Naive B cell (primary cell): ENCODE results near the gene PKP1. TPM values are rescaled to one million over a fixed set of nuclear protein-coding genes. Genes with fewer than 3 reads are reported as not detected.

ENCODE experiments used
- ATAC-seq, 2 donors: fragments of 150-1000 bp; cut with Tn5 transposase; 2 replicates each; pipeline ENCODE4 v1.10.0; 2021; ENCODE audit warnings: low read depth in 2 of 2, mild to moderate bottlenecking in 2 of 2, moderate library complexity in 2 of 2
- DNase-seq: peaks from one replicate; pipeline ENCODE4 v3.0.0; 2022
- H3K27ac Mint-ChIP-seq, 6 donors: one replicate each; pipeline ENCODE4 v1.8.0; 2020 to 2022; ENCODE audit warnings: mild to moderate bottlenecking in 6 of 6, mixed read lengths in 6 of 6, moderate library complexity in 5 of 6, inconsistent platforms in 2 of 6
- H3K27me3 Mint-ChIP-seq, 3 donors: one replicate each; pipeline ENCODE4 v1.8.0; 2021 to 2022; ENCODE audit warnings: mixed read lengths in 3 of 3, mild to moderate bottlenecking in 1 of 3
- H3K36me3 Mint-ChIP-seq, 2 donors: one replicate each; pipeline ENCODE4 v1.8.0; 2020 to 2022; ENCODE audit warnings: mixed read lengths in 2 of 2, inconsistent platforms in 1 of 2, mild to moderate bottlenecking in 1 of 2
- H3K4me1 Mint-ChIP-seq, 3 donors: one replicate each; pipeline ENCODE4 v1.8.0; 2020 to 2022; ENCODE audit warnings: mixed read lengths in 3 of 3, inconsistent platforms in 1 of 3, mild to moderate bottlenecking in 1 of 3, moderate library complexity in 1 of 3
- H3K4me3 Mint-ChIP-seq, 8 donors: one replicate each; pipeline ENCODE4 v1.8.0; 2020 to 2022; ENCODE audit warnings: mild to moderate bottlenecking in 8 of 8, mixed read lengths in 8 of 8, moderate library complexity in 8 of 8, inconsistent platforms in 2 of 8
- H3K9me3 Mint-ChIP-seq, 7 donors: one replicate each; pipeline ENCODE4 v1.8.0; 2020 to 2022; ENCODE audit warnings: mixed read lengths in 7 of 7, mild to moderate bottlenecking in 5 of 7, inconsistent platforms in 2 of 7, moderate library complexity in 1 of 7
- polyA plus RNA-seq, 6 donors: library from polyadenylated mRNA; unstranded; fragments of 300-500 nt; fragmentation: Illumina TruSeq; gene quantifications; one replicate each; pipeline ENCODE4 v1.2.3, GENCODE V29; 2021; ENCODE audit warnings: low read depth in 6 of 6

PKP1 gene
- polyA plus RNA-seq, 6 donors from 2014 or later = not detected

DNA sequence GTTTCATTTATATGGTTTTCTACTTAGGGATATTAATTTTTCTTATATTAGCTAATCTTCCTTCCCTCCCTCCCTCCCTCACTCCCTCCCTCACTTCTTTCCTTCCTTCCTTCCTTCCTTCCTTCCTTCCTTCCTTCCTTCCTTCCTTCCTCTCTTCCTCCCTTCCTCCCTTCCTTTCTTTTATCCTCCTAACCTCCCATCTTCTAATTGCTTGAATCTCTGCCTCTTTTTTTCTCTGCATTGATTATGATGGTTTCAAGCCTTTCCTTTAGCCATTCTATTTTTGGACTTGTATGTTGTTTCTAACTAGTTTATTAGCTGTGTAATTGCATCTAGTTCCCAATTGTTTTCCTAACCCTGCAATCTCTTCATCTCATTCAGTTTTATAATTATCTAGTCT, 17.0 kb upstream of the PKP1 start:
- peaks cover 49 to 68% (median 54%) of the 10 kb centered on the region in 3 donors for H3K27me3 Mint-ChIP-seq
- H3K36me3 Mint-ChIP-seq = no peaks in the 10 kb centered on the region
- no peak for DNase-seq
- no peaks in the 10 kb centered on the region for H3K9me3 Mint-ChIP-seq
- no peaks in the 10 kb centered on the region for H3K4me1 Mint-ChIP-seq
- peak overlapping the region in 1 of 6 donors; percentile 91 for H3K27ac Mint-ChIP-seq
- H3K4me3 Mint-ChIP-seq = no peak overlapping the region
- ATAC-seq = no peak

DNA sequence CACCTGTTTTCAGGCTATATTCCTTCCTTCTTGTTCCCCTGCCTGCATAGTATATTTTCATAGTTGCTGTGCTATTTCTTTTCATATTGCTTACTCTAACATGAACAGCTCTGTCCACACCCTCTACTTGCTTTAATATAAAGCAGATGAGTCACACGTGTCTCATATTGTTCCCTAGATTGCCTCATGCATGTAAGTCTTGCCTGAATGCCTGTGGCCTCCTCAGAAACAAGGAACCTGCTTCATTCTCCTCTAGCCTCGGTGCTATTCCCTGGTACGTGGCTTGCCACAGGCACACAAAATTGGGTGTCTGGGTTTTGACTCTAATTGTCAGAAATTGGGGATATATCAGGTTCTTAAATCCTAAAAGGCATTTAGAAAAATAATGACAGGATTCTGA, 16.5 kb upstream of the PKP1 start:
- H3K36me3 Mint-ChIP-seq = no peaks in the 10 kb centered on the region
- H3K27me3 Mint-ChIP-seq = peaks cover 45 to 63% (median 49%) of the 10 kb centered on the region in 3 donors
- DNase-seq (no peak), ATAC-seq (no peak)
- H3K4me1 Mint-ChIP-seq = no peaks in the 10 kb centered on the region
- H3K9me3 Mint-ChIP-seq = no peaks in the 10 kb centered on the region
- peak overlapping the region in 1 of 6 donors; percentile 48 for H3K27ac Mint-ChIP-seq
- H3K4me3 Mint-ChIP-seq = no peak overlapping the region

DNA sequence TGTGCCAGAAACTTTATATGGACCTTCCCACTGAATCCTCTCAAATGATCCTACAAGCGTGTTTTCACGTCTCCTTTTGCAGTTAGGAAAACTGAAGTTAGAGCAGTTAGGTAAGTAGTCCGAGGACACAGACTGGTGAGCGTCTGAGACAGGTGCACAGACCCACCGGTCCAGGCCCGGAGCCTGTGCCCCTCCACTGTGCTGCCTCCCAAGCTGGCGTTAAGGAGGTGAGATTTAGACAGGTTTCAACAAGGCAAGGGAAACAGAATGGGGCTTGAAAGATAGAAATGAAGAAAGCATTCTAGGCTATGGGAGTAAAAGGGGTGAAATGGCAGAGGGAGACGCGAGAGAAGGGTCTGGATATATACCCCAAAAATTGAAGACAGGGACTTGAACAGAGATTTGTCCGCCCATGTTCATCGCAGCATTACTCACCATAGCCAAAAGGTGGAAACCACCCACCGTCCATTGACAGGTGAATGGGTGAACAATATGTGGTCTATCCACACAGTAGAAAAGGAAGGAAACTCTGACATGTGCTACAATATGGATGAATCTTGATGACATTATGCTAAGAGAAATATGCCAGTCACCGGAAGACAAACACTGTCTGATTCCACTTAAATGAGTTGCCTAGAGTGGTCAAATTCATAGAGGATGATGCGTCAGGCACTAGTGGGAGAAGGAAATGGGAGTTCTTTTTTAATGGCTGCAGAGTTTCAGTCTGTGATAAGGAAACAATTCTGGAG, 15.7 kb upstream of the PKP1 start:
- Mint-ChIP-seq H3K9me3 (no peaks in the 10 kb centered on the region), H3K36me3 (no peaks in the 10 kb centered on the region), H3K4me1 (no peaks in the 10 kb centered on the region), H3K4me3 (no peak overlapping the region), H3K27ac (no peak overlapping the region), H3K27me3 (peaks cover 44 to 62% (median 48%) of the 10 kb centered on the region in 3 donors)
- ATAC-seq (no peak), DNase-seq (no peak)

GRCh38 chr1:201268604-201269151, 14.6 kb upstream of the PKP1 start:
- no peak overlapping the region for H3K27ac Mint-ChIP-seq
- no peaks in the 10 kb centered on the region for H3K36me3 Mint-ChIP-seq
- H3K4me3 Mint-ChIP-seq = no peak overlapping the region
- ATAC-seq (no peak), DNase-seq (no peak)
- peaks cover 35 to 55% (median 50%) of the 10 kb centered on the region in 3 donors for H3K27me3 Mint-ChIP-seq
- H3K9me3 Mint-ChIP-seq = no peaks in the 10 kb centered on the region
- no peaks in the 10 kb centered on the region for H3K4me1 Mint-ChIP-seq

DNA sequence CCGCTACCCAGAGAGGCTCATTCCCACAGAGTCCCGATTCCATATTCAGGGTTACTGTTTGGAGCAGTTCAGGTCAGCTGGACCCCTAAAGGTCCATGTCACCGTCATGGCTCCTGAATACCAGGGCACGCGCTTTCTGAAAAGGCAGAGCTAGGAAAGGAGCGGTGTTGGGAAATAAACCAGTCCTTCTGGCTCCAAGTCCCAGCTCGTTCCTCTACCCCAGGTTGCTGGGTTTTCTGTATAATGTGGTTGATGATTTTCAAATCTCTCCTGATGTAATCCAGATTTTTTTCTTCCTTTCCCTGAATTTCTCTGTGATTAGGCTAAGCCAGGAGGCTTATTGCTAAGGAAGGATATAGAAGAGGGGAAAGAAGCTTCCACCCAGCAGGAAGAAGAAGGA, 14.0 kb upstream of the PKP1 start:
- Mint-ChIP-seq H3K36me3 (no peaks in the 10 kb centered on the region), H3K27ac (no peak overlapping the region), H3K27me3 (peaks cover 35 to 53% (median 50%) of the 10 kb centered on the region in 3 donors), H3K9me3 (no peaks in the 10 kb centered on the region), H3K4me1 (no peaks in the 10 kb centered on the region), H3K4me3 (no peak overlapping the region)
- no peak for ATAC-seq
- DNase-seq = no peak

DNA sequence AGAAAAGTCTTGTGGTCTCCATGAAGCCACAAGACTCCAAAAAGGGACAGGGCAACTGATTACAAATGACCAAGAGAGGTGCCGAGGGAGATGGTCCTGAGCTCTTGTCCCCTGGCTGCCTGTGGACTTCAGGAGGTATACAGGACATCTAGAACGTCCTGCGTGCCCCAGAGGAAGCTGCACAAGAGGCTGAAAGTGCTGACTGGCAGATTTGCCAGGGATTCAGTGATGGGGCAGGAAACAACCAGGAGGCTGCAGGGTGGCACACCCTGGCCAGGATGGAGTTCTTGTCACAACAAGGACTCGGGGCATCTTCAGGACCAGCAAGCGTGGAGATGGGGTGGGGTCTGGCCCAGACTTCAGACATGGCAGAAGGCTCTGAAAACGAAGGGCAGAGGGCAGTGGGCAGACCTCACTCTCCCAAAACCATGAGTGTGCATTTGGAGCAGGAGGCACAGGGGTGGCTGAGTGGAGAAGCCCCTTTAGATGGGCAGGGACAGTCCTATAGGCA, 13.4 kb upstream of the PKP1 start:
- Mint-ChIP-seq H3K36me3 (no peaks in the 10 kb centered on the region), H3K9me3 (no peaks in the 10 kb centered on the region), H3K4me1 (no peaks in the 10 kb centered on the region), H3K4me3 (no peak overlapping the region), H3K27me3 (peaks cover 35 to 52% (median 45%) of the 10 kb centered on the region in 3 donors), H3K27ac (no peak overlapping the region)
- ATAC-seq (no peak), DNase-seq (no peak)

DNA sequence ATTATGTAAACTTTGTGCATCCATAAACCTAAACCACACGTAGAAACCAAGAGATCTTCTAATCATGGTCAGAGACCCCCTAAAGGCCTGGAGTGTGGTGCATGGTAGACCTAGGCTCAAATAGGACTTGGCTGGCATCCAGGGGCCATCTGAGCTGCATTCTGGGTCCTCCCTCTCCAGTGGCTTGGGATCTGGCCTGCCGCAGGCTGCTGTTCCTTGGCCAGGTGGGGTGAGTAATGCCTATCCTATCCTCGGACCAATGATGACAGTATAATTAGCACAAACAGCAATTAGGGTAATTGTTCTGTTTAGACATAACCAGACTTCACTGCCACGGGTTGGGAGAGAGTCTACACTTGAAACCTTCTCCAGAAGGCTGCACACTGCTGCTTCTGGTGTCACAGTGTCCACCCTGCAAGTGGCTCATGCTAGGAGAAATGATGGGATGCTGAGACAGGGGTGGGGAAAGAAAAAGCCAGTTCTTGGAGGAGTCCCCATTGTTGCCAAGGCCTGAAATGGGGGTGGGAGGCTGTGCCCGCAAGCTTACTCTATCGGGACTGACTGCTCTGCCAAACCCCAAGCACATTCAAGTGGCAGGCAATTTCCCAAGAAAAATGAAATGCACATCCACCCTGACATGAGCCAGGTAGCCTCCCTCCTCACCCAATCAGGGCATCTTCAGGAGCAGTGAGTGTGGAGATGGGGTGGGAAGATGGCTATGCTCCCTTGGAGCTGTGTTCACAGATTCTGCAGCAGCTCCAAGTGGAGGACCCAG, 12.5 kb upstream of the PKP1 start:
- DNase-seq (no peak), ATAC-seq (no peak)
- no peak overlapping the region for H3K4me3 Mint-ChIP-seq
- H3K27ac Mint-ChIP-seq = peak overlapping the region in 1 of 6 donors; percentile 76
- peaks cover 35 to 47% (median 43%) of the 10 kb centered on the region in 3 donors for H3K27me3 Mint-ChIP-seq
- H3K9me3 Mint-ChIP-seq = no peaks in the 10 kb centered on the region
- H3K4me1 Mint-ChIP-seq = no peaks in the 10 kb centered on the region
- H3K36me3 Mint-ChIP-seq = no peaks in the 10 kb centered on the region

- Mint-ChIP-seq H3K4me1 (no peaks in the 10 kb centered on the region), H3K27me3 (peaks cover 22 to 34% (median 32%) of the 10 kb centered on the region in 3 donors)
- no peak for ATAC-seq
These were observed 10.5 kb upstream of the PKP1 start for GRCh38 chr1:201272799-201273198.

DNA sequence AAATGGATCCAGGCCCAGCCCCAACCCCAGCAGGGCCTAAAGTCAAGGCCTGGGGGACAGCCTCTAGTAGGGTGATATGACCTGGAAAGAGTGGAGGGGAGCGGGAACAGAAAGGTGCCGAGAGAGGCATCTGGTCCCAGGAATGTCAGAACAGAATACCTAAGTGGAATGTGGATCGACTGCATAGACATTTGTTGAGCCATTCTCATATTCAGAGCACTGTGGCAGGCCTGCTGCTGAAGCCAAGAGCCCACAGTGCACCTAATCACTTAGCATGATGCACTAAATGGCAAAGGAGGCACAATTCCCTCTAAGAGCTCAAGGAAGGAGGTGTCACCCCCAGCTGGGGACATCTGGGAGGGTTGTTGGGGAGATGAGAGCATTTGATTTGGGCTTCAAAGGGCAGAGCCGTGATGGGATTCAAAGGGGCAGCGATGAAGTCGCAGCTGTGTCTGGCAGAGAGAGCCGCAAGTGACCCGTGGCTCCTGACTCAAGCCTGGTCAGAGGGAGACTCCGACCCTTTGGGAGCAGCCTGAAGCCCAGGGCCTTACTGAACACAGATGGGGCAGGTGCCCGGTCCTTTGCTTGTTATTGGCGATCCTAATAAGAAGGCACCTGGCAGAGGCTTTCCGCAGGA, 8.6 kb upstream of the PKP1 start:
- H3K4me3 Mint-ChIP-seq = peak overlapping the region in 1 of 8 donors; percentile 5
- DNase-seq (no peak), ATAC-seq (no peak)
- H3K4me1 Mint-ChIP-seq = no peaks in the 10 kb centered on the region
- H3K9me3 Mint-ChIP-seq = no peaks in the 10 kb centered on the region
- H3K27me3 Mint-ChIP-seq = peaks cover 26 to 30% (median 27%) of the 10 kb centered on the region in 3 donors
- H3K27ac Mint-ChIP-seq = no peak overlapping the region
- no peaks in the 10 kb centered on the region for H3K36me3 Mint-ChIP-seq

More at GRCh38 chr1:201272799-201273198, 10.5 kb upstream of the PKP1 start:
- H3K9me3 Mint-ChIP-seq = no peaks in the 10 kb centered on the region
- DNase-seq = no peak
- no peaks in the 10 kb centered on the region for H3K36me3 Mint-ChIP-seq
- H3K27ac Mint-ChIP-seq = no peak overlapping the region
- no peak overlapping the region for H3K4me3 Mint-ChIP-seq

- H3K27ac Mint-ChIP-seq = no peak overlapping the region
- H3K9me3 Mint-ChIP-seq = no peaks in the 10 kb centered on the region
- DNase-seq (no peak), ATAC-seq (no peak)
- no peaks in the 10 kb centered on the region for H3K36me3 Mint-ChIP-seq
- peak overlapping the region in 1 of 8 donors; percentile 12 for H3K4me3 Mint-ChIP-seq
- peaks cover 26 to 29% (median 26%) of the 10 kb centered on the region in 3 donors for H3K27me3 Mint-ChIP-seq
- H3K4me1 Mint-ChIP-seq = no peaks in the 10 kb centered on the region
These were observed 8.0 kb upstream of the PKP1 start for GRCh38 chr1:201275253-201275666.

DNA sequence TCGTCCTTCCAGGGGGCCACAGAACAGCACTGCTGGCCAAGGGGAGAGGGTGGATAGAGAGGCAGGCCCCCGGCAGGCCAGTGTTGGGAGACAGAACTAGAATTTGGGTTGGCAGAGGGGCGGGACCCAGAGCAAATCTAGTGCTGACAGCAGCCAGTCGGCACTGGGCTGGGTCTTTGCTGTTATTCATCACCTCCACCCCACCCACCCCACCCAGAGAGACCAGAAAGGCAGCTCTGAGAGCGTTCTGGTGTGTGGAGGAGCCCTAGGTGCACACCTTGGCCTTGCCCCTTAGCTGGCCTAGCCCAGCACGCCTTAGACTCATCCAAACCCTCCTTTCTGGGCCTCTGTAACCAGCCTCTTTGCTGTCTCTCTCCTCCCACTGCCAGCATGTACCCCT, 6.4 kb upstream of the PKP1 start:
- DNase-seq (no peak), ATAC-seq (no peak)
- Mint-ChIP-seq H3K27ac (no peak overlapping the region), H3K36me3 (no peaks in the 10 kb centered on the region), H3K27me3 (peaks cover 29 to 38% (median 31%) of the 10 kb centered on the region in 3 donors), H3K9me3 (no peaks in the 10 kb centered on the region), H3K4me1 (no peaks in the 10 kb centered on the region), H3K4me3 (no peak overlapping the region)

DNA sequence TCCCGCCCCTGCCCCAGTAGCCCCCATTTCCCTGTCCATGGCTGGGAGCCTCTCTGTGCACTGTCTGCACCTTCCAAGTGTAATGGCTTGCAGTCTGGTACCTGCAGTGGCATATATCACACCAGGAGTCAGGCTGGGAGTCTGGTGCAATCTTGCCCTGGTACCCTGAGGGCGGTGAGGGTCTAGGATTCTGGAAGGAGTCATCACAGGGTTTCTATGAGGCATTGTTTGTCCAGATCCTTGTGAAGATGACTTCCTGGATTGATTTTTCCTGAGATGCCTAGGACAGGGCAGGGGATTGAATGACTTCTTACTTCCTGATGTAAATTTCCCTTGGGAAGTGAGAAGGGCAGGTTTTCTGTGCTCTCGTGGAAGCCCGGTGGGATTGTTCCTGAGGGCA, 5.9 kb upstream of the PKP1 start:
- Mint-ChIP-seq H3K27me3 (peaks cover 25 to 43% (median 36%) of the 10 kb centered on the region in 3 donors), H3K9me3 (no peaks in the 10 kb centered on the region), H3K4me3 (no peak overlapping the region), H3K4me1 (no peaks in the 10 kb centered on the region), H3K36me3 (no peaks in the 10 kb centered on the region), H3K27ac (no peak overlapping the region)
- ATAC-seq (no peak), DNase-seq (no peak)

- H3K4me3 Mint-ChIP-seq = no peak overlapping the region
- no peaks in the 10 kb centered on the region for H3K36me3 Mint-ChIP-seq
- DNase-seq (no peak), ATAC-seq (no peak)
- no peaks in the 10 kb centered on the region for H3K9me3 Mint-ChIP-seq
- H3K4me1 Mint-ChIP-seq = peaks cover 0 to 4% (median 2%) of the 10 kb centered on the region in 3 donors
- H3K27me3 Mint-ChIP-seq = peaks cover 17 to 59% (median 49%) of the 10 kb centered on the region in 3 donors
- no peak overlapping the region for H3K27ac Mint-ChIP-seq
These were observed 4.0 kb upstream of the PKP1 start for GRCh38 chr1:201279313-201279712.
